Loucy (cell line): ENCODE data around the gene AGK.

ENCODE experiments used
- H2AFZ ChIP-seq: fragments of 200-600 bp; sonication (generic); 2 replicates; pipeline ENCODE4 v1.6.0; 2016; ENCODE audit warnings: antibody characterized with exemption, mild to moderate bottlenecking, low read length, moderate library complexity
- H3F3A ChIP-seq: fragments of 200-600 bp; 2 replicates; pipeline ENCODE4 v1.6.0; 2016; ENCODE audit warnings: antibody characterized with exemption, low read depth, mild to moderate bottlenecking
- H3K27me3 ChIP-seq: fragments of 200-600 bp; sonication (generic); 2 replicates; pipeline ENCODE4 v1.6.1; 2014; ENCODE audit warnings: low read length, mild to moderate bottlenecking; ENCODE audit not compliant: insufficient read depth, poor library complexity, severe bottlenecking
- H3K36me3 ChIP-seq: fragments of 200-600 bp; sonication (generic); 2 replicates; pipeline ENCODE4 v1.6.1; 2016; ENCODE audit warnings: low read length; ENCODE audit not compliant: insufficient read depth
- H3K4me1 ChIP-seq: fragments of 200-600 bp; sonication (generic); 2 replicates; pipeline ENCODE4 v1.5.1; 2014; ENCODE audit warnings: low read length, mild to moderate bottlenecking; ENCODE audit not compliant: insufficient read depth, poor library complexity, severe bottlenecking
- H3K4me2 ChIP-seq: fragments of 200-600 bp; sonication (generic); 2 replicates; pipeline ENCODE4 v1.6.0; 2014; ENCODE audit warnings: antibody characterized with exemption, low read length, low read depth, mild to moderate bottlenecking; ENCODE audit not compliant: poor library complexity, severe bottlenecking
- H3K4me3 ChIP-seq: fragments of 200-600 bp; sonication (generic); 2 replicates; pipeline ENCODE4 v1.5.1; 2014; ENCODE audit warnings: low read length, mild to moderate bottlenecking, mixed read lengths; ENCODE audit not compliant: poor library complexity, severe bottlenecking
- H3K79me2 ChIP-seq: fragments of 200-600 bp; sonication (generic); 2 replicates; pipeline ENCODE4 v1.6.1; 2014; ENCODE audit warnings: low read length; ENCODE audit not compliant: insufficient read depth
- H3K9ac ChIP-seq: fragments of 200-600 bp; sonication (generic); 2 replicates; pipeline ENCODE4 v1.6.0; 2014; ENCODE audit warnings: mild to moderate bottlenecking, low read depth, low read length, moderate library complexity; ENCODE audit not compliant: poor library complexity, severe bottlenecking
- H3K9me2 ChIP-seq: fragments of 200-600 bp; sonication (generic); replicated peaks from 2 replicates; pipeline ENCODE4 v1.6.1; 2016; ENCODE audit warnings: low read depth, low read length, mixed read lengths
- H3K9me3 ChIP-seq: fragments of 200-600 bp; sonication (generic); 2 replicates; pipeline ENCODE4 v1.6.1; 2014; ENCODE audit warnings: mild to moderate bottlenecking, antibody characterized with exemption, low read length, low read depth; ENCODE audit not compliant: insufficient read depth
- H4K20me1 ChIP-seq: fragments of 200-600 bp; sonication (generic); 2 replicates; pipeline ENCODE4 v1.6.0; 2014; ENCODE audit warnings: antibody characterized with exemption, low read length, mild to moderate bottlenecking; ENCODE audit not compliant: insufficient read depth, poor library complexity, severe bottlenecking
- EZH2phosphoT487 ChIP-seq: fragments of 200-600 bp; IDR thresholded peaks from 2 replicates; pipeline ENCODE4 v1.6.1; 2018; ENCODE audit warnings: antibody characterized with exemption, mild to moderate bottlenecking, moderate library complexity, borderline replicate concordance
- TF ChIP-seq, protein P1 (sequence below): fragments of 200-600 bp; sonication (generic); conservative IDR thresholded peaks from 2 replicates; pipeline ENCODE4 v1.5.1; 2014; ENCODE audit warnings: mild to moderate bottlenecking, antibody characterized with exemption, low read length

Gene AGK

DNA sequence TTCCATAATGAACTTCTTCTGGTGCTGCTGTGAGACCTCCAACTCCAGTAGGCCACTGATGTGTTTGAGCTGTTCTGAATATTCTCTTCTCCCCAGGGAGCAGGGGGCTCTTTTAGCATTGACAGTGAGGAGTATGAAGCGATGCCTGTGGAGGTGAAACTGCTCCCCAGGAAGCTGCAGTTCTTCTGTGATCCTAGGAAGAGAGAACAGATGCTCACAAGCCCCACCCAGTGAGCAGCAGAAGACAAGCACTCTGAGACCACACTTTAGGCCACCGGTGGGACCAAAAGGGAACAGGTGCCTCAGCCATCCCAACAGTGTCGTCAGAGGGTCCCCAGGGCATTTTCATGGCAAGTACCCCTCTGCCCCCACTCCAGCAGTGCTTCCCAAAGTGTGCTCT, 101.5 kb downstream of the AGK start:
- Histone ChIP-seq H3K4me2 (no peak overlapping the region), H4K20me1 (no peaks in the 10 kb centered on the region), H3K9ac (no peak overlapping the region), H3K36me3 (peaks cover 47% of the 10 kb centered on the region; the same call in 1 of the 2 replicates), H3K9me3 (no peaks in the 10 kb centered on the region), H3K9me2 (no peaks in the 10 kb centered on the region), H3F3A (no peaks in the 10 kb centered on the region), H3K4me1 (peaks cover 3% of the 10 kb centered on the region), H3K4me3 (no peak overlapping the region), H2AFZ (no peak overlapping the region), H3K79me2 (no peaks in the 10 kb centered on the region), H3K27me3 (no peaks in the 10 kb centered on the region)
- TF ChIP-seq EZH2phosphoT487 = no peak
- TF ChIP-seq, protein P1, sequence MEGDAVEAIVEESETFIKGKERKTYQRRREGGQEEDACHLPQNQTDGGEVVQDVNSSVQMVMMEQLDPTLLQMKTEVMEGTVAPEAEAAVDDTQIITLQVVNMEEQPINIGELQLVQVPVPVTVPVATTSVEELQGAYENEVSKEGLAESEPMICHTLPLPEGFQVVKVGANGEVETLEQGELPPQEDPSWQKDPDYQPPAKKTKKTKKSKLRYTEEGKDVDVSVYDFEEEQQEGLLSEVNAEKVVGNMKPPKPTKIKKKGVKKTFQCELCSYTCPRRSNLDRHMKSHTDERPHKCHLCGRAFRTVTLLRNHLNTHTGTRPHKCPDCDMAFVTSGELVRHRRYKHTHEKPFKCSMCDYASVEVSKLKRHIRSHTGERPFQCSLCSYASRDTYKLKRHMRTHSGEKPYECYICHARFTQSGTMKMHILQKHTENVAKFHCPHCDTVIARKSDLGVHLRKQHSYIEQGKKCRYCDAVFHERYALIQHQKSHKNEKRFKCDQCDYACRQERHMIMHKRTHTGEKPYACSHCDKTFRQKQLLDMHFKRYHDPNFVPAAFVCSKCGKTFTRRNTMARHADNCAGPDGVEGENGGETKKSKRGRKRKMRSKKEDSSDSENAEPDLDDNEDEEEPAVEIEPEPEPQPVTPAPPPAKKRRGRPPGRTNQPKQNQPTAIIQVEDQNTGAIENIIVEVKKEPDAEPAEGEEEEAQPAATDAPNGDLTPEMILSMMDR = no peak

DNA sequence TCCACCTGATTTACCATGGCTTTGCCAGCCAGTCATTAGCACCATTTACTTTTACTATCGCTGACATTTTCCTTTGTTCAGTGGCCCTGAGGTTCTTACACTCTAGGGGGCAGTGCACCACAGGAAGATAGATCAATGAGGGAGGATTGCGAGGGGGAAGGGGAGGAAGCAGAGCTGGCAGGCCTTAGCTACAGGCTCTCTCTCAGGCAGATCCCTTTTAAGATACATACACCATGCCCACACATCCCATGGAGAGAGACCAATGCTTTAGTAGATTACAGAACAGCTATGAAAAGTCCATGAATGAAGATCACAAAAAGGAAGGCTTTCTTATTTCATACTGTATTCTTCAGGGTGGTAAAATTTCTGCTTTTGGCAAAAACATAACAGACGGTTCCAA, 103.3 kb downstream of the AGK start:
- Histone ChIP-seq H3K9me2 (no peaks in the 10 kb centered on the region), H4K20me1 (no peaks in the 10 kb centered on the region), H3K4me3 (no peak overlapping the region), H3F3A (no peaks in the 10 kb centered on the region), H3K27me3 (no peaks in the 10 kb centered on the region), H3K9ac (no peak overlapping the region), H3K4me1 (peaks cover 3% of the 10 kb centered on the region), H3K36me3 (peaks cover 49% of the 10 kb centered on the region; the same call in 1 of the 2 replicates), H3K79me2 (no peaks in the 10 kb centered on the region), H3K9me3 (no peaks in the 10 kb centered on the region), H3K4me2 (no peak overlapping the region), H2AFZ (no peak overlapping the region)
- TF ChIP-seq EZH2phosphoT487 = no peak
- TF ChIP-seq, protein P1 = peak; percentile 90

DNA sequence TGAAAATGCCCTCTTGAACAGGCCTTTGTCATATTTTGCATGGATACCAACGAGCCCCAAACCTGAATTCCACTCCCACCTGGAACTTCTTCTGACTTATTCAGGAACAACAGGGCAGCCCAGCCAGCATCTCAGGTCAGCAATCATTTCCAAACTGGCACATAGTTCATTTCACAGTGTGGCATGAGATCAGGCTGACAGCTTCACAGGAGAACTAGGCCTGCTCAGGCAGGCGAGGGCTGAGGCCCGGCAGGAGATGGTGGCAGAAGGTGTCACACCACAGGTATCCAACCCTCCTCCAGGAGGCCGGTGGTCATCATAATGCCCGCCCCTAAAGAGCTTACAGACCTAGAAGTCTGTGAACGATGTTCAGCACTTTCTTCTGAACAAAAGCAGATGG, 108.3 kb downstream of the AGK start:
- Histone ChIP-seq H3K4me1 (peaks cover 8% of the 10 kb centered on the region), H3K36me3 (peaks cover 52% of the 10 kb centered on the region; the same call in 1 of the 2 replicates), H3K9me3 (no peaks in the 10 kb centered on the region), H3K4me2 (no peak overlapping the region), H3K27me3 (no peaks in the 10 kb centered on the region), H4K20me1 (no peaks in the 10 kb centered on the region), H3K79me2 (no peaks in the 10 kb centered on the region), H3K9ac (no peak overlapping the region), H3K9me2 (no peaks in the 10 kb centered on the region), H2AFZ (no peak overlapping the region), H3K4me3 (no peak overlapping the region), H3F3A (no peaks in the 10 kb centered on the region)
- TF ChIP-seq EZH2phosphoT487 = no peak
- TF ChIP-seq, protein P1 = no peak
